GM12875 (cell line): Measurements from ENCODE around the gene LARP4B.

Experiments
- H3K4me3 ChIP-seq: one replicate; pipeline ENCODE4 v1.5.1; 2011; ENCODE audit warnings: low read depth, low read length, control low read depth
- TF ChIP-seq, protein P1 (sequence below): IDR thresholded peaks from 2 replicates; pipeline ENCODE4 v1.5.1; 2011; ENCODE audit warnings: low read depth, mild to moderate bottlenecking, control low read depth, inconsistent platforms, low read length, moderate library complexity, borderline replicate concordance; ENCODE audit not compliant: insufficient read depth

The LARP4B gene

DNA sequence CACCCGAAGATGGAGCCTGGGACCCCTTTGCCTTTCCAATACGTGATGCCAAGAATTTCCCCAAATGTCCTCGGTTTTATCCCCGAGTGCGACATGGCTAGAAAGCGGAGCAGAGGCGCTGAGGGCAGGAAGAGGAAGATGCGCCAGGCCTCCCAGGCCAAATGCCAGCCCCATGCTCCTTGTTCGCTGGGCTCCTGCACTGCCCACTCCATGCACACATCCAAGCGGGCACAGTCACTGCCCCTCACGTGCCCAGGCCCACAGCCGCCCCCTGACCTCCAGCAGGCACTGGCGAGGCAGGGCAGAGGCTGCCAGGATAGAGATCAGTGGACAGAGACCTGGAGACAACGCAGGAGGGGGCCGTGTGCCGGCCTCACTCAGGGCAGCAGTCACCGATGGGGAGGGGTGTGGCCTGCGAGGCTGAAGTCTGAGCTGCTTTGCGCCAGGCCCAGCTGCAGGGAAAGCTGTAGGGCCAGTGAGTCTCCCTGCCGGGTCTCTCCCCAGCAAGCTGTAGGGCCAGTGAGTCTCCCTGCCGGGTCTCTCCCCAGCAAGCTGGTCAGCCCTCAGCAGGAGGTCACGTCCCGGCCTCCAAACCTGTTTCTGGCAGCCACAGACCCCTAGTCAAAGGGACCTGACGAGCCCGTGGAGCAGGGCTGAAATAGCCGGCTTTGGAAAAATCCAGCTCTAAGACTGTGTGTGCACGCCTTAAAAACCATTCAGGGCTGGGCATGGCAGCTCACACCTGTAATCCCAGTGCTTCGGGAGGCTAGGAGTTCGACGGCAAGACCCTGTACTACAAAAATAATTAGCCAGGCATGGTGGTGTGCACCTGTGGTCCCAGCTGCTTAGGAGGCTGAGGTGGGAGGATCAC lies 141.4 kb downstream of the LARP4B start:
- TF ChIP-seq, protein P1, sequence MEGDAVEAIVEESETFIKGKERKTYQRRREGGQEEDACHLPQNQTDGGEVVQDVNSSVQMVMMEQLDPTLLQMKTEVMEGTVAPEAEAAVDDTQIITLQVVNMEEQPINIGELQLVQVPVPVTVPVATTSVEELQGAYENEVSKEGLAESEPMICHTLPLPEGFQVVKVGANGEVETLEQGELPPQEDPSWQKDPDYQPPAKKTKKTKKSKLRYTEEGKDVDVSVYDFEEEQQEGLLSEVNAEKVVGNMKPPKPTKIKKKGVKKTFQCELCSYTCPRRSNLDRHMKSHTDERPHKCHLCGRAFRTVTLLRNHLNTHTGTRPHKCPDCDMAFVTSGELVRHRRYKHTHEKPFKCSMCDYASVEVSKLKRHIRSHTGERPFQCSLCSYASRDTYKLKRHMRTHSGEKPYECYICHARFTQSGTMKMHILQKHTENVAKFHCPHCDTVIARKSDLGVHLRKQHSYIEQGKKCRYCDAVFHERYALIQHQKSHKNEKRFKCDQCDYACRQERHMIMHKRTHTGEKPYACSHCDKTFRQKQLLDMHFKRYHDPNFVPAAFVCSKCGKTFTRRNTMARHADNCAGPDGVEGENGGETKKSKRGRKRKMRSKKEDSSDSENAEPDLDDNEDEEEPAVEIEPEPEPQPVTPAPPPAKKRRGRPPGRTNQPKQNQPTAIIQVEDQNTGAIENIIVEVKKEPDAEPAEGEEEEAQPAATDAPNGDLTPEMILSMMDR, result no peak
- H3K4me3 ChIP-seq, result no peak overlapping the region

GRCh38 chr10:788796-789748 lies 142.4 kb downstream of the LARP4B start:
- H3K4me3 ChIP-seq, result peak overlapping the region; percentile 12
- TF ChIP-seq, protein P1, result peak; percentile 76

GRCh38 chr10:787933-788651 lies 143.4 kb downstream of the LARP4B start:
- TF ChIP-seq, protein P1, result no peak
- H3K4me3 ChIP-seq, result no peak overlapping the region

DNA sequence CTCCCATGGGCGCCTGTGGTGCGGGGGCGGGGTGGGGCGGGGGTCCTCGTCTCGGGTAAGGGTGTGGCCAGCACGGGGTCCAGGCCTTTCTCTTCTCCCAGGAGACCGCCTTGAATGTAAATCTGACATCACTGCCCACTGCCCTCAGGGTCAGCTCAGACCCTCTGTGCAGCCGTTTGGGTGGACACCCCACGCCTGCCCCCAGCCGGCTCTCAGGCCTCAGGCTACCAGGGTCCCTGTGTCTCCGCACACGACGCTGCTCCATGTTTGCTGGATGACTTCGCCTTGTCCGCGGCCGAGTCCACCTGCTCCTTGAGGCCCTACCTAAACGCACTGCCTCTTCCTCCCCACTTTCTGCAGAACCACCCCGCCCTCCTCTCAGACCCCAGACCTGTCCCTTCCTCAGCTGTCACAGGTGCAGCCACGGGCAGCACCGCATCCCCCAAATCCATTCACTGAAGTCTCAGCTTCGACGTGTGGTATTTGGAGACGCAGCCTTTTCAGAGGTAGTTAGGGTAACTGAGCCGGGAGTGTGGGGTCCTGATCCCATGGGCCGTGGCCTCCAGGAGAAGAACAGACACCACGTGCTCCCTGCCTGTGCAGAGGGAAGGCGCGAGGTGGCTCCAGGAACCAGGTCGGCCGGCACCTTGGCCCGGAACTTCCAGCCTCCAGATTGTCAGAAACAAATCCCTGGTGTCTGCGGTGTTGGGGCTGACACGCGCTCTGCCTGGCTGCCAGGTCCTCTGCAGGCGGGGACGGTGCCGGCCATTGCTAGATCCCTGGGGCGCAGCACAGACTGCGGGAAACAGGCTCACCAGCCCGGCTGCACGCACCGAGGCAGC lies 144.7 kb downstream of the LARP4B start:
- H3K4me3 ChIP-seq, result no peak overlapping the region
- TF ChIP-seq, protein P1, result no peak

DNA sequence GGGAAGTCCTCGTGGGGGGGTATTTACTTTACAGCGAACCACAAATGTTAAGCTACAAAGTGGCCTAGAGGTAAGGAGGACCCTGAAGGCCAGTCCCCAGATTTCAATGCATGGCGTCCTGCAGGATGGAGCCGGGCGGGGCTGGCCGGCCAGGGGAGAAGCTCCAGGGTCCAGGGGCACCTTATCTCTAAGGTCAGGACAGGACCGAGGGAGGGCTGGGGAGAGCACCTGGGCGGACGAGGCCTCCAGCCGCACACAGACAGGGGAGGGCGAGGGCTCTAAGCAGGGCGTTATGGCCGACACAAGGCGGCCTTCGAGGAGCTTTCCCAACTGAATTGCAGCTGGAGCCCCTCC lies 145.7 kb downstream of the LARP4B start:
- no peak overlapping the region for H3K4me3 ChIP-seq
- TF ChIP-seq, protein P1, result no peak

- no peak overlapping the region for H3K4me3 ChIP-seq
- TF ChIP-seq, protein P1, result no peak
These were observed 146.2 kb downstream of the LARP4B start for GRCh38 chr10:785089-785860.
